ENCODE data around the gene TSSC4.

Gene TSSC4

GRCh38 chr11:2451916-2452315, 51.4 kb downstream of the TSSC4 start:
- DNase-seq, result no peak

- DNase-seq, result no peak
These were observed 51.9 kb downstream of the TSSC4 start for GRCh38 chr11:2452321-2453012.

GRCh38 chr11:2453436-2453835, 52.9 kb downstream of the TSSC4 start:
- no peak for DNase-seq
